WTC11 (cell line): ENCODE data around the gene UNCX. TPM values are rescaled to one million over a fixed set of nuclear protein-coding genes. Genes with fewer than 3 reads are reported as not detected.

Experiments used
- ATAC-seq: fragments of 200-7000 bp; cut with Tn5 transposase; 2 replicates; pipeline ENCODE4 v1.10.0; 2021; ENCODE audit warnings: mild to moderate bottlenecking, moderate library complexity
- CTCF ChIA-PET: fragments of 300-600 bp; sonication (Branson Sonifier 250); formaldehyde crosslinking; loops from one replicate; lab custom pipeline; 2021; ENCODE audit warnings: antibody characterized with exemption; lab: Charles Lee
- POLR2A ChIA-PET: fragments of 350-600 bp; sonication (Branson Sonifier 250); formaldehyde crosslinking; loops from one replicate; lab custom pipeline; 2021; ENCODE audit warnings: antibody characterized with exemption; lab: Charles Lee
- DNase-seq: peaks from one replicate; pipeline ENCODE4 v3.0.0; 2021; ENCODE audit warnings: low spot score
- H3K27ac Mint-ChIP-seq: 2 replicates; pipeline ENCODE4 v1.8.0; 2021; ENCODE audit warnings: mixed read lengths
- H3K27me3 Mint-ChIP-seq: 2 replicates; pipeline ENCODE4 v1.8.0; 2021; ENCODE audit warnings: low read depth, mild to moderate bottlenecking, moderate library complexity, mixed read lengths
- H3K36me3 Mint-ChIP-seq: 2 replicates; pipeline ENCODE4 v1.8.0; 2021; ENCODE audit warnings: mixed read lengths
- H3K4me1 Mint-ChIP-seq: 2 replicates; pipeline ENCODE4 v1.8.0; 2022; ENCODE audit warnings: mixed read lengths
- H3K4me3 Mint-ChIP-seq: 2 replicates; pipeline ENCODE4 v1.8.0; 2021; ENCODE audit warnings: mild to moderate bottlenecking, moderate library complexity, mixed read lengths
- H3K9me3 Mint-ChIP-seq: 2 replicates; pipeline ENCODE4 v1.8.0; 2021; ENCODE audit warnings: mixed read lengths
- GABPB1 ChIP-seq: sonication (generic); formaldehyde crosslinking; IDR thresholded peaks from 2 replicates; pipeline ENCODE4 v1.8.1; 2023; ENCODE audit warnings: mild to moderate bottlenecking, missing genetic modification reagents
- IRF2 ChIP-seq: sonication (generic); formaldehyde crosslinking; IDR thresholded peaks from 2 replicates; pipeline ENCODE4 v1.8.0; 2022; ENCODE audit warnings: low read depth, missing genetic modification reagents, borderline replicate concordance
- MXD4 ChIP-seq: fragments of 250-450 bp; sonication (Bioruptor Pico); IDR thresholded peaks from 2 replicates; pipeline ENCODE4 v1.8.0; 2021; ENCODE audit warnings: mild to moderate bottlenecking, moderate library complexity, borderline replicate concordance
- NFATC4 ChIP-seq: fragments of 250-450 bp; sonication (Bioruptor Pico); IDR thresholded peaks from 2 replicates; pipeline ENCODE4 v1.9.0; 2021; ENCODE audit warnings: mild to moderate bottlenecking
- NFYB ChIP-seq: sonication (generic); formaldehyde crosslinking; conservative IDR thresholded peaks from 2 replicates; pipeline ENCODE4 v1.8.0; 2022; ENCODE audit warnings: low read depth, missing genetic modification reagents
- NR3C1 ChIP-seq: sonication (generic); formaldehyde crosslinking; conservative IDR thresholded peaks from 2 replicates; pipeline ENCODE4 v1.8.1; 2023; ENCODE audit warnings: low read depth, mild to moderate bottlenecking, missing genetic modification reagents
- OVOL2 ChIP-seq: fragments of 250-450 bp; sonication (Bioruptor Pico); IDR thresholded peaks from 2 replicates; pipeline ENCODE4 v1.9.0; 2021; ENCODE audit warnings: mild to moderate bottlenecking, borderline replicate concordance
- RORB ChIP-seq: fragments of 250-450 bp; sonication (Bioruptor Pico); IDR thresholded peaks from 2 replicates; pipeline ENCODE4 v1.9.0; 2021; ENCODE audit warnings: mild to moderate bottlenecking
- SMAD3 ChIP-seq: sonication (generic); formaldehyde crosslinking; IDR thresholded peaks from 2 replicates; pipeline ENCODE4 v1.8.0; 2022; ENCODE audit warnings: missing genetic modification reagents, mild to moderate bottlenecking, borderline replicate concordance
- ZNF263 ChIP-seq: sonication (generic); formaldehyde crosslinking; IDR thresholded peaks from 2 replicates; pipeline ENCODE4 v1.8.1; 2022; ENCODE audit warnings: low read depth, mild to moderate bottlenecking, moderate library complexity, missing genetic modification reagents
- ZNF317 ChIP-seq: sonication (generic); formaldehyde crosslinking; IDR thresholded peaks from 2 replicates; pipeline ENCODE4 v1.8.1; 2023; ENCODE audit warnings: low read depth, mild to moderate bottlenecking, moderate library complexity, missing genetic modification reagents, borderline replicate concordance
- total RNA-seq: library from RNA; stranded (reverse); gene quantifications from 3 replicates; pipeline ENCODE4 v1.2.3, GENCODE V29; 2021
- TF ChIP-seq, protein P1 (sequence below): sonication (generic); formaldehyde crosslinking; IDR thresholded peaks from 2 replicates; pipeline ENCODE4 v1.8.0; 2022; ENCODE audit warnings: mild to moderate bottlenecking, missing genetic modification reagents
- TF ChIP-seq, protein P2 (sequence below): sonication (generic); formaldehyde crosslinking; IDR thresholded peaks from 2 replicates; pipeline ENCODE4 v1.8.1; 2022; ENCODE audit warnings: mild to moderate bottlenecking, moderate library complexity, missing genetic modification reagents
- TF ChIP-seq, protein P3 (sequence below): sonication (generic); formaldehyde crosslinking; IDR thresholded peaks from 2 replicates; pipeline ENCODE4 v1.8.1; 2023; ENCODE audit warnings: mild to moderate bottlenecking, missing genetic modification reagents, moderate library complexity
- TF ChIP-seq, protein P4 (sequence below): sonication (generic); formaldehyde crosslinking; IDR thresholded peaks from 2 replicates; pipeline ENCODE4 v1.8.1; 2023; ENCODE audit warnings: mild to moderate bottlenecking, missing genetic modification reagents
- TF ChIP-seq, protein P5 (sequence below): fragments of 250-450 bp; sonication (Bioruptor Pico); IDR thresholded peaks from 2 replicates; pipeline ENCODE4 v1.9.0; 2021; ENCODE audit warnings: mild to moderate bottlenecking
- TF ChIP-seq, protein P6 (sequence below): sonication (generic); formaldehyde crosslinking; IDR thresholded peaks from 2 replicates; pipeline ENCODE4 v1.8.1; 2023; ENCODE audit warnings: mild to moderate bottlenecking, missing genetic modification reagents, moderate library complexity
- TF ChIP-seq, protein P7 (sequence below): sonication (generic); formaldehyde crosslinking; IDR thresholded peaks from 2 replicates; pipeline ENCODE4 v1.8.1; 2023; ENCODE audit warnings: mild to moderate bottlenecking, moderate library complexity, missing genetic modification reagents
- TF ChIP-seq, protein P8 (sequence below): sonication (generic); formaldehyde crosslinking; IDR thresholded peaks from 2 replicates; pipeline ENCODE4 v1.8.1; 2022; ENCODE audit warnings: low read depth, missing genetic modification reagents, borderline replicate concordance

Gene UNCX
- total RNA-seq, 1 experiment from 2014 or later = not detected

DNA sequence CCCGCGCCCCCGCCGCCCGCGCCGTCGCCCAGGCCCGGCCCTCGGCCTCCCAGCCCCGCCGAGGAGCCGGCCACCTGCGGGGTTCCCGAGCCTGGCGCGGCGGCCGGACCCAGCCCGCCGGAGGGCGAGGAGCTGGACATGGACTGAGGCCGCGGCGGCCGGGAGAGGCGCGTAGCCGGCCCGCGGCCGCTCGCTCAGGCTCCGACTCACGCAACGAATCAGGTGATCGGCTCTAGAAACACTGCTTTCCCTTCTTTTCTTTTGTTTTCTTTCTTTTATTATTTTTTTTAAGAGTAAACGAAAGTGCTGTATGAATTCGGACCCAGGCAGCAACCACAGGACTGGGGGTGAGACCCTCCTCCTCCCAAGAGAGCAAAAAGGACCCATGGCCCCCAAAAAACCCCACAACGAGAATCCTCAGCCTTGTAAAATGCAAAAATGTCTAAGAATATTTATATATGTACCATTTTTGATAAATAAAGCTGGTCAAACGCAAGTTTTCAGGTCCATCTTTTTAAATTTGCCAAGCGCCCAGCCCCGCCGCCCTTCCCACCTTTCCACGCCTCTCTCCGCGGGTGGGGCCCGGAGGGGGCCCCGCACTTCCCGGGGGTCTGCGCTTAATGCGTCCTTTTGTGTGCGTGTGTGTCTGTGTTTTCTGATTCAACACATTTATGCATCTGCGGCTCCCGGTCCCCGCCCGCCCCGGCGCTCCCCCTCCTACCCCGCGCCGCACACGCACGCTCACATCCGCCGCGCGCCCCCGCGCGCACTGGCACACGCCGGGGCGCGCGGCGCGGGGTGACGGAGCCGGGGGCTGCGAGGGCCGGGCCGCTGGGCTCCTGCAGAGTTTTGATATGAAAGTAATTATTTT lies 4.4 kb downstream of the UNCX start:
- Mint-ChIP-seq H3K4me1 (peaks cover 40% of the 10 kb centered on the region), H3K27me3 (peaks cover 87% of the 10 kb centered on the region), H3K9me3 (no peaks in the 10 kb centered on the region), H3K36me3 (no peaks in the 10 kb centered on the region)
- DNase-seq = peak; percentile 23
- ATAC-seq = no peak
- TF ChIP-seq ZNF317 (CRISPR knock-in tag) = no peak
- TF ChIP-seq OVOL2 (CRISPR knock-in tag) = no peak
- no peak for TF ChIP-seq RORB (CRISPR knock-in tag)
- TF ChIP-seq, protein P1, sequence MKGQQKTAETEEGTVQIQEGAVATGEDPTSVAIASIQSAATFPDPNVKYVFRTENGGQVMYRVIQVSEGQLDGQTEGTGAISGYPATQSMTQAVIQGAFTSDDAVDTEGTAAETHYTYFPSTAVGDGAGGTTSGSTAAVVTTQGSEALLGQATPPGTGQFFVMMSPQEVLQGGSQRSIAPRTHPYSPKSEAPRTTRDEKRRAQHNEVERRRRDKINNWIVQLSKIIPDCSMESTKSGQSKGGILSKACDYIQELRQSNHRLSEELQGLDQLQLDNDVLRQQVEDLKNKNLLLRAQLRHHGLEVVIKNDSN (CRISPR knock-in tag) = no peak
- TF ChIP-seq, protein P2, sequence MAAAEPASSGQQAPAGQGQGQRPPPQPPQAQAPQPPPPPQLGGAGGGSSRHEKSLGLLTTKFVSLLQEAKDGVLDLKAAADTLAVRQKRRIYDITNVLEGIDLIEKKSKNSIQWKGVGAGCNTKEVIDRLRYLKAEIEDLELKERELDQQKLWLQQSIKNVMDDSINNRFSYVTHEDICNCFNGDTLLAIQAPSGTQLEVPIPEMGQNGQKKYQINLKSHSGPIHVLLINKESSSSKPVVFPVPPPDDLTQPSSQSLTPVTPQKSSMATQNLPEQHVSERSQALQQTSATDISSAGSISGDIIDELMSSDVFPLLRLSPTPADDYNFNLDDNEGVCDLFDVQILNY = no peak
- no peak for TF ChIP-seq NFYB
- TF ChIP-seq, protein P3, sequence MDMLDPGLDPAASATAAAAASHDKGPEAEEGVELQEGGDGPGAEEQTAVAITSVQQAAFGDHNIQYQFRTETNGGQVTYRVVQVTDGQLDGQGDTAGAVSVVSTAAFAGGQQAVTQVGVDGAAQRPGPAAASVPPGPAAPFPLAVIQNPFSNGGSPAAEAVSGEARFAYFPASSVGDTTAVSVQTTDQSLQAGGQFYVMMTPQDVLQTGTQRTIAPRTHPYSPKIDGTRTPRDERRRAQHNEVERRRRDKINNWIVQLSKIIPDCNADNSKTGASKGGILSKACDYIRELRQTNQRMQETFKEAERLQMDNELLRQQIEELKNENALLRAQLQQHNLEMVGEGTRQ (CRISPR knock-in tag) = no peak
- TF ChIP-seq GABPB1 = no peak
- no peak for TF ChIP-seq ZNF263
- no peak for TF ChIP-seq IRF2
- TF ChIP-seq, protein P4, sequence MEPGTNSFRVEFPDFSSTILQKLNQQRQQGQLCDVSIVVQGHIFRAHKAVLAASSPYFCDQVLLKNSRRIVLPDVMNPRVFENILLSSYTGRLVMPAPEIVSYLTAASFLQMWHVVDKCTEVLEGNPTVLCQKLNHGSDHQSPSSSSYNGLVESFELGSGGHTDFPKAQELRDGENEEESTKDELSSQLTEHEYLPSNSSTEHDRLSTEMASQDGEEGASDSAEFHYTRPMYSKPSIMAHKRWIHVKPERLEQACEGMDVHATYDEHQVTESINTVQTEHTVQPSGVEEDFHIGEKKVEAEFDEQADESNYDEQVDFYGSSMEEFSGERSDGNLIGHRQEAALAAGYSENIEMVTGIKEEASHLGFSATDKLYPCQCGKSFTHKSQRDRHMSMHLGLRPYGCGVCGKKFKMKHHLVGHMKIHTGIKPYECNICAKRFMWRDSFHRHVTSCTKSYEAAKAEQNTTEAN (CRISPR knock-in tag) = no peak
- TF ChIP-seq, protein P5, sequence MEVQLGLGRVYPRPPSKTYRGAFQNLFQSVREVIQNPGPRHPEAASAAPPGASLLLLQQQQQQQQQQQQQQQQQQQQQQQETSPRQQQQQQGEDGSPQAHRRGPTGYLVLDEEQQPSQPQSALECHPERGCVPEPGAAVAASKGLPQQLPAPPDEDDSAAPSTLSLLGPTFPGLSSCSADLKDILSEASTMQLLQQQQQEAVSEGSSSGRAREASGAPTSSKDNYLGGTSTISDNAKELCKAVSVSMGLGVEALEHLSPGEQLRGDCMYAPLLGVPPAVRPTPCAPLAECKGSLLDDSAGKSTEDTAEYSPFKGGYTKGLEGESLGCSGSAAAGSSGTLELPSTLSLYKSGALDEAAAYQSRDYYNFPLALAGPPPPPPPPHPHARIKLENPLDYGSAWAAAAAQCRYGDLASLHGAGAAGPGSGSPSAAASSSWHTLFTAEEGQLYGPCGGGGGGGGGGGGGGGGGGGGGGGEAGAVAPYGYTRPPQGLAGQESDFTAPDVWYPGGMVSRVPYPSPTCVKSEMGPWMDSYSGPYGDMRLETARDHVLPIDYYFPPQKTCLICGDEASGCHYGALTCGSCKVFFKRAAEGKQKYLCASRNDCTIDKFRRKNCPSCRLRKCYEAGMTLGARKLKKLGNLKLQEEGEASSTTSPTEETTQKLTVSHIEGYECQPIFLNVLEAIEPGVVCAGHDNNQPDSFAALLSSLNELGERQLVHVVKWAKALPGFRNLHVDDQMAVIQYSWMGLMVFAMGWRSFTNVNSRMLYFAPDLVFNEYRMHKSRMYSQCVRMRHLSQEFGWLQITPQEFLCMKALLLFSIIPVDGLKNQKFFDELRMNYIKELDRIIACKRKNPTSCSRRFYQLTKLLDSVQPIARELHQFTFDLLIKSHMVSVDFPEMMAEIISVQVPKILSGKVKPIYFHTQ = no peak
- TF ChIP-seq, protein P6, sequence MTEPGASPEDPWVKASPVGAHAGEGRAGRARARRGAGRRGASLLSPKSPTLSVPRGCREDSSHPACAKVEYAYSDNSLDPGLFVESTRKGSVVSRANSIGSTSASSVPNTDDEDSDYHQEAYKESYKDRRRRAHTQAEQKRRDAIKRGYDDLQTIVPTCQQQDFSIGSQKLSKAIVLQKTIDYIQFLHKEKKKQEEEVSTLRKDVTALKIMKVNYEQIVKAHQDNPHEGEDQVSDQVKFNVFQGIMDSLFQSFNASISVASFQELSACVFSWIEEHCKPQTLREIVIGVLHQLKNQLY (CRISPR knock-in tag) = no peak
- no peak for TF ChIP-seq NFATC4 (CRISPR knock-in tag)
- no peak for TF ChIP-seq MXD4 (CRISPR knock-in tag)
- TF ChIP-seq SMAD3 (CRISPR knock-in tag) = no peak
- TF ChIP-seq, protein P7, sequence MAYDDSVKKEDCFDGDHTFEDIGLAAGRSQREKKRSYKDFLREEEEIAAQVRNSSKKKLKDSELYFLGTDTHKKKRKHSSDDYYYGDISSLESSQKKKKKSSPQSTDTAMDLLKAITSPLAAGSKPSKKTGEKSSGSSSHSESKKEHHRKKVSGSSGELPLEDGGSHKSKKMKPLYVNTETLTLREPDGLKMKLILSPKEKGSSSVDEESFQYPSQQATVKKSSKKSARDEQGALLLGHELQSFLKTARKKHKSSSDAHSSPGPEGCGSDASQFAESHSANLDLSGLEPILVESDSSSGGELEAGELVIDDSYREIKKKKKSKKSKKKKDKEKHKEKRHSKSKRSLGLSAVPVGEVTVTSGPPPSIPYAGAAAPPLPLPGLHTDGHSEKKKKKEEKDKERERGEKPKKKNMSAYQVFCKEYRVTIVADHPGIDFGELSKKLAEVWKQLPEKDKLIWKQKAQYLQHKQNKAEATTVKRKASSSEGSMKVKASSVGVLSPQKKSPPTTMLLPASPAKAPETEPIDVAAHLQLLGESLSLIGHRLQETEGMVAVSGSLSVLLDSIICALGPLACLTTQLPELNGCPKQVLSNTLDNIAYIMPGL (CRISPR knock-in tag) = no peak
- TF ChIP-seq, protein P8, sequence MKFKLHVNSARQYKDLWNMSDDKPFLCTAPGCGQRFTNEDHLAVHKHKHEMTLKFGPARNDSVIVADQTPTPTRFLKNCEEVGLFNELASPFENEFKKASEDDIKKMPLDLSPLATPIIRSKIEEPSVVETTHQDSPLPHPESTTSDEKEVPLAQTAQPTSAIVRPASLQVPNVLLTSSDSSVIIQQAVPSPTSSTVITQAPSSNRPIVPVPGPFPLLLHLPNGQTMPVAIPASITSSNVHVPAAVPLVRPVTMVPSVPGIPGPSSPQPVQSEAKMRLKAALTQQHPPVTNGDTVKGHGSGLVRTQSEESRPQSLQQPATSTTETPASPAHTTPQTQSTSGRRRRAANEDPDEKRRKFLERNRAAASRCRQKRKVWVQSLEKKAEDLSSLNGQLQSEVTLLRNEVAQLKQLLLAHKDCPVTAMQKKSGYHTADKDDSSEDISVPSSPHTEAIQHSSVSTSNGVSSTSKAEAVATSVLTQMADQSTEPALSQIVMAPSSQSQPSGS (CRISPR knock-in tag) = no peak
- TF ChIP-seq NR3C1 (CRISPR knock-in tag) = no peak
- TF ChIP-seq, all 79 proteins: peak for 0
- Mint-ChIP-seq H3K4me3 (peak overlapping the region; percentile 43), H3K27ac (no peak overlapping the region)
- ChIA-PET POLR2A (interaction anchor here (0.7 kb wide), 1 partner anchor 1567 kb away, joined by 3 read pairs; no protein-coding TSS in a partner anchor), CTCF (interaction anchor here (0.6 to 2.3 kb wide), 2 partner anchors 10 kb away, joined by 3 to 13 read pairs; no protein-coding TSS in a partner anchor)
